Glutamatergic neuron (in vitro differentiated cells): ENCODE data around the gene PRRX2. TPM values are rescaled to one million over a fixed set of nuclear protein-coding genes. Genes with fewer than 3 reads are reported as not detected.
"Not testable (repeated sequence)": the region's sequence is repeated elsewhere in the genome, so short reads cannot be mapped to it uniquely, and the experiment has no call there.

Experiments used
- DNase-seq: peaks from one replicate; pipeline ENCODE4 v3.0.0; 2022
- H3K27ac Mint-ChIP-seq: one replicate; pipeline ENCODE4 v1.8.0; 2020; ENCODE audit warnings: mild to moderate bottlenecking, mixed read lengths, inconsistent platforms; ENCODE audit not compliant: unreplicated experiment
- H3K27me3 Mint-ChIP-seq: one replicate; pipeline ENCODE4 v1.8.0; 2020; ENCODE audit warnings: mild to moderate bottlenecking, moderate library complexity, mixed read lengths, inconsistent platforms; ENCODE audit not compliant: unreplicated experiment
- H3K36me3 Mint-ChIP-seq: one replicate; pipeline ENCODE4 v1.8.0; 2020; ENCODE audit warnings: mild to moderate bottlenecking, mixed read lengths, inconsistent platforms; ENCODE audit not compliant: unreplicated experiment
- H3K4me1 Mint-ChIP-seq: one replicate; pipeline ENCODE4 v1.8.0; 2020; ENCODE audit warnings: mild to moderate bottlenecking, low read depth, mixed read lengths, inconsistent platforms; ENCODE audit not compliant: unreplicated experiment
- H3K4me3 Mint-ChIP-seq: one replicate; pipeline ENCODE4 v1.8.0; 2020; ENCODE audit warnings: mild to moderate bottlenecking, mixed read lengths, inconsistent platforms; ENCODE audit not compliant: unreplicated experiment
- H3K9me3 Mint-ChIP-seq: one replicate; pipeline ENCODE4 v1.8.0; 2020; ENCODE audit warnings: mild to moderate bottlenecking, moderate library complexity, mixed read lengths, inconsistent platforms; ENCODE audit not compliant: unreplicated experiment
- total RNA-seq: library from RNA; stranded (reverse); fragmentation: NEBNext Ultra II Directional; extraction: Animal tissue kit (Norgen Biotek cat#: 25700); gene quantifications from one replicate; pipeline ENCODE4 v1.2.1, GENCODE V29; 2021; ENCODE audit not compliant: unreplicated experiment
- TF ChIP-seq, protein P1 (sequence below): fragments of 200-600 bp; sonication (generic); IDR thresholded peaks from one replicate; pipeline ENCODE4 v1.5.0; 2021; ENCODE audit not compliant: partially characterized antibody, unreplicated experiment

Gene PRRX2
- total RNA-seq, 1 donor from 2014 or later = 2.3 TPM

DNA sequence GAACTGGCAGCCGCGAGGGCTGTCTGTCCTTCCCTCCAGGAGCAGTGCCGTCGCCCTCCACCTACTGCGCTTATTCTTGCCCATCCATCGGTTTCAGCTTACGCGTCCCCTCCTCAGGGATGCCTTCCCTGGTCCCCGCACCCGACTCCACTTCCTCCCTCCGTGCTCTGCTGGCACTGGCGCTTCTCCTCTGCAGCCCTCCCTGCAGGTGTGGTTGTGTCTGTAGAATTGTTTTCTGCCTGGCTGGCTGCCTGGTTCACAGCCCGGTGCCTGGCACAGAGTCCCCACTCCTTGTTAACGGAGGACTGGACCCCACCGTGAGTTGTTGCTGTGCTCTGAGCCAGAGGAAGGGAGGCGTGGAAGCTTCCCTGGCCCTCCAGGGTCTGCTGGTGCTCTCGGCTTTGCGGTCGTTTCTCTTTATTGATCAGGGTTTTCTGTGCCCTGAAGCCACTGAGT is 33.7 kb upstream of the PRRX2 start:
- no peak for DNase-seq
- peak overlapping the region; percentile 47 for H3K4me3 Mint-ChIP-seq
- peaks cover 12% of the 10 kb centered on the region for H3K9me3 Mint-ChIP-seq
- H3K27ac Mint-ChIP-seq = peak overlapping the region; percentile 82
- H3K4me1 Mint-ChIP-seq = peaks cover 43% of the 10 kb centered on the region
- H3K27me3 Mint-ChIP-seq = peaks cover 21% of the 10 kb centered on the region
- H3K36me3 Mint-ChIP-seq = no peaks in the 10 kb centered on the region
- TF ChIP-seq, protein P1, sequence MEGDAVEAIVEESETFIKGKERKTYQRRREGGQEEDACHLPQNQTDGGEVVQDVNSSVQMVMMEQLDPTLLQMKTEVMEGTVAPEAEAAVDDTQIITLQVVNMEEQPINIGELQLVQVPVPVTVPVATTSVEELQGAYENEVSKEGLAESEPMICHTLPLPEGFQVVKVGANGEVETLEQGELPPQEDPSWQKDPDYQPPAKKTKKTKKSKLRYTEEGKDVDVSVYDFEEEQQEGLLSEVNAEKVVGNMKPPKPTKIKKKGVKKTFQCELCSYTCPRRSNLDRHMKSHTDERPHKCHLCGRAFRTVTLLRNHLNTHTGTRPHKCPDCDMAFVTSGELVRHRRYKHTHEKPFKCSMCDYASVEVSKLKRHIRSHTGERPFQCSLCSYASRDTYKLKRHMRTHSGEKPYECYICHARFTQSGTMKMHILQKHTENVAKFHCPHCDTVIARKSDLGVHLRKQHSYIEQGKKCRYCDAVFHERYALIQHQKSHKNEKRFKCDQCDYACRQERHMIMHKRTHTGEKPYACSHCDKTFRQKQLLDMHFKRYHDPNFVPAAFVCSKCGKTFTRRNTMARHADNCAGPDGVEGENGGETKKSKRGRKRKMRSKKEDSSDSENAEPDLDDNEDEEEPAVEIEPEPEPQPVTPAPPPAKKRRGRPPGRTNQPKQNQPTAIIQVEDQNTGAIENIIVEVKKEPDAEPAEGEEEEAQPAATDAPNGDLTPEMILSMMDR = no peak

DNA sequence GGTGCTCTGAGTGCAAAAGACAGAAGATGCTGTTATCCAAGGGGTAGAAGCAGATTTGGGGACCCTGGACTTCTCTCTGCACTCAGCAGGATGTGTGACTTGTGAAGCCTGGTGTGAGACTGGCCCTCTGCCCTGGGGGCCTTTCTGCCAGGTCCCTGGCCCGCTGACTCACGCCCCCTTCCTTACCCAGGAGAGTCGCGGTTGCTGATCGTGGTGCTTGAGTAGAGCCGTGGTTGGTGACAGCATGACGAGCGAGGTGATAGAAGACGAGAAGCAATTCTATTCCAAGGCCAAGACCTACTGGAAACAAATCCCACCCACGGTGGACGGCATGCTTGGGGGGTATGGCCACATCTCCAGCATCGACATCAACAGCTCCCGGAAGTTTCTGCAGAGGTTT is 33.0 kb upstream of the PRRX2 start:
- no peak overlapping the region for H3K27ac Mint-ChIP-seq

DNA sequence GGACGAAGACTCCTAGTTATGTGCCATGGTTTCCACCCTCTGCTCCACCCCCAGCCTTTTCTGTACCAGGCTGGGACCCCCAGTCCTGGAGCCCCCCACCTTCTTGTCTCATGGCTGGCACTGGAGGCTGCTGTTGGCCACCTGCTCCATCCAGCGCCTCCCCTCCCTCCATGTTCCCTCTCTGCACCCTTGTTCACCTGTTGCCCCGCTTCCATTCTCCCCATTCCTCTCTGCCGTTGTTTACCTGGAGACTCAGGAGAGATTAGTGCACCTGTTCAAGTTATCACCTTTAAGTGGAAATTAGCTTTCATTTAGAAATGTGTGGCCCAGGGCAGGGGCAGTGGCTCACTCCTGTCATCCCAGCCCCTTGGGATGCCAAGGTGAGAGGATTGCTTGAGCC is 32.2 kb upstream of the PRRX2 start:
- TF ChIP-seq, protein P1 = no peak
- H3K9me3 Mint-ChIP-seq = peaks cover 9% of the 10 kb centered on the region
- peaks cover 28% of the 10 kb centered on the region for H3K4me1 Mint-ChIP-seq
- peaks cover 18% of the 10 kb centered on the region for H3K27me3 Mint-ChIP-seq
- no peak for DNase-seq
- H3K36me3 Mint-ChIP-seq = no peaks in the 10 kb centered on the region
- H3K4me3 Mint-ChIP-seq = no peak overlapping the region
- no peak overlapping the region for H3K27ac Mint-ChIP-seq

More for the DNA sequence above, 33.0 kb upstream of the PRRX2 start:
- no peaks in the 10 kb centered on the region for H3K36me3 Mint-ChIP-seq
- H3K4me1 Mint-ChIP-seq = peaks cover 35% of the 10 kb centered on the region
- H3K9me3 Mint-ChIP-seq = peaks cover 13% of the 10 kb centered on the region
- DNase-seq = no peak
- TF ChIP-seq, protein P1 = no peak
- peaks cover 19% of the 10 kb centered on the region for H3K27me3 Mint-ChIP-seq
- no peak overlapping the region for H3K4me3 Mint-ChIP-seq

DNA sequence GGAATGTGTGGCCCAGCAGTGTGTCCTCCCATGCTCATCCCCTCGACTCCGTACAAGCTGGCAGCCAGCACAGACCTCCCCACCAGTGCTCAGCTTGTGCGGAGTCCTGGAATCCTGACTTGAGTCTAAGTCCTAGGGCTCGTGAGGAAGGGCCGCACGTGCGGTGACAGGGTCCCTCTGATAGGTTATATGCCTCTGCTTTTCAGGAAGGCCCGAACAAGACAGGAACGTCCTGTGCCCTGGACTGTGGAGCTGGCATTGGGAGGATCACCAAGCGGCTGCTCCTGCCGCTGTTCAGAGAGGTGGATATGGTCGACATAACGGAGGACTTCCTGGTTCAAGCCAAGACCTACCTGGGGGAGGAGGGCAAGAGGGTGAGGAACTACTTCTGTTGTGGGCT is 31.6 kb upstream of the PRRX2 start:
- Mint-ChIP-seq H3K4me1 (peaks cover 21% of the 10 kb centered on the region), H3K9me3 (peaks cover 11% of the 10 kb centered on the region), H3K36me3 (no peaks in the 10 kb centered on the region), H3K4me3 (no peak overlapping the region), H3K27ac (no peak overlapping the region), H3K27me3 (peaks cover 22% of the 10 kb centered on the region)
- TF ChIP-seq, protein P1 = no peak
- DNase-seq = no peak

DNA sequence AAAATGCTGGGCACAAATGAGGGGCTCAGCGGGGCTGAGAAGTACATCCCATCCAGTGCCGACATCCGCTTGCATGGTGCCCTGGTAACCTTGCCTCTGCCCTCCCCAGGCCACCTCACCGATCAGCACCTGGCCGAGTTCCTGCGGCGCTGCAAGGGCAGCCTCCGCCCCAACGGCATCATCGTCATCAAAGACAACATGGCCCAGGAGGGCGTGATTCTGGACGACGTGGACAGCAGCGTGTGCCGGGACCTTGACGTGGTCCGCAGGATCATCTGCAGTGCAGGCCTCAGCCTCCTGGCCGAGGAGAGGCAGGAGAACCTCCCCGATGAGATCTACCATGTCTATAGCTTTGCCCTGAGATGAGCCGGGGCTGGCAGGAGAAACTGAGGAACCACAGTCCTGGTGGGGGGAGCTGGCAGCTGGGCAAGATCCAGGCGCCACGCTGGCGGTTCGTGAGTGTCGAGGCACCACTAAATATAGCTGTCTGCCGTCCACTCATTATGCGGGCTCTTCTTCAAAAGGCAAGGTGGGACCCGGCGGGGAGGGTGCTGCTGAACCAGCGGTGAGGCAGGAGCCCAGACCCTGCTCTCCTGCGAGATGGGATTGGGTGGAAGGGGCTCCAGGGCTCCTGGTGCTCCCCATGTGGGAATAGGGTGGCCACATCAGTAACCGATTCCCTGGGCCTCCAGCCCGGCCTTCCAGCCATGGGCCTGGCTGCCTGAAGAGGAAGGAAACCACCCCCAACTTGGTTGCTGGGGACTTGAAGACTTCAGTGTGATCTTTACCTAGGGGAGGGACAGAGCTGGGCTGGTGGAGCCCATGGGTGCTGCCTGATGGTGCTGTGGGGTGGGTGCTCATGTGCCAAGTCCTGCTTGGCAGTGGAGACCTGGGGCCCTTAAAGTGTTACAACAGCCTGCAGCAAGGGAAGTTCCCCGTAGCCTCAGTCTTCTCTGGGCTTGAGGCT is 30.1 kb upstream of the PRRX2 start:
- peaks cover 15% of the 10 kb centered on the region for H3K4me1 Mint-ChIP-seq

DNA sequence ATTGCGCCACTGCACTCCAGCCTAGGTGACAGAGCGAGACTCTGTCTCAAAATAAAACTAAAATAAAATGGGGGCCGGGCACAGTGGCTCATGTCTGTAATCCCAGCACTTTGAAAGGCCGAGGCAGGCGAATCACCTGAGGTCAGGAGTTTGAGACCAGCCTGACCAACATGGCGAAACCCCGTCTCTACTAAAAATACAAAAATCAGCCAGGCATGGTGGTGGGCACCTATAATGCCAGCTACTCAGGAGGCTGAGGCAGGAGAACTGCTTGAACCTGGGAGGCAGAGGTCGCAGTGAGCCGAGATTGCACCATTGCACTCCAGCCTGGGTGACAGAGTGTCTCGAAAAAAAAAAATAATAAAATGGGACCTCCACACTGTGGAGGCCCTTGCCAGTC is 29.1 kb upstream of the PRRX2 start:
- H3K4me3 Mint-ChIP-seq, H3K27ac Mint-ChIP-seq, H3K4me1 Mint-ChIP-seq, DNase-seq, H3K36me3 Mint-ChIP-seq: not testable (repeated sequence)
- Mint-ChIP-seq H3K27me3 (peaks cover 22% of the 10 kb centered on the region), H3K9me3 (peaks cover 10% of the 10 kb centered on the region)

More for the DNA sequence above, 30.1 kb upstream of the PRRX2 start:
- no peak for DNase-seq
- Mint-ChIP-seq H3K27me3 (peaks cover 22% of the 10 kb centered on the region), H3K9me3 (peaks cover 9% of the 10 kb centered on the region), H3K36me3 (no peaks in the 10 kb centered on the region), H3K27ac (no peak overlapping the region), H3K4me3 (no peak overlapping the region)
- TF ChIP-seq, protein P1 = no peak
